Mesenchymal stem cell (in vitro differentiated cells and primary cell): ENCODE data around the gene MNT.

ENCODE experiments used
- DNase-seq: peaks from one replicate; pipeline ENCODE4 v3.0.0-alpha.2; 2013
- H2AFZ ChIP-seq: one replicate; pipeline ENCODE4 v1.6.1; 2013; ENCODE audit warnings: low read depth, mild to moderate bottlenecking, control low read depth, inconsistent platforms, low read length, moderate library complexity
- H2AK5ac ChIP-seq: 2 replicates; pipeline ENCODE4 v1.6.1; 2013; ENCODE audit warnings: low read length, moderate library complexity, mild to moderate bottlenecking, inconsistent platforms; ENCODE audit not compliant: severe bottlenecking
- H2BK120ac ChIP-seq: one replicate; pipeline ENCODE4 v1.6.1; 2013; ENCODE audit warnings: low read depth, mild to moderate bottlenecking, inconsistent platforms, low read length, moderate library complexity
- H2BK12ac ChIP-seq, 2 experiments: one replicate each; pipeline ENCODE4 v1.6.1; 2013; ENCODE audit warnings: inconsistent platforms in 2 of 2, low read length in 2 of 2, mild to moderate bottlenecking in 2 of 2, moderate library complexity in 2 of 2, control low read depth in 1 of 2
- H2BK15ac ChIP-seq: one replicate; pipeline ENCODE4 v1.6.1; 2013; ENCODE audit warnings: mild to moderate bottlenecking, low read depth, inconsistent platforms; ENCODE audit not compliant: poor library complexity, severe bottlenecking
- H2BK5ac ChIP-seq: 2 replicates; pipeline ENCODE4 v1.6.1; 2013; ENCODE audit warnings: low read depth, mild to moderate bottlenecking, low read length, control low read depth, inconsistent platforms; ENCODE audit not compliant: poor library complexity, severe bottlenecking
- H3K14ac ChIP-seq, 2 experiments: one replicate each; pipeline ENCODE4 v1.6.1; 2013; ENCODE audit warnings: inconsistent platforms in 2 of 2, low read length in 2 of 2, control low read depth in 1 of 2, mild to moderate bottlenecking in 1 of 2, moderate library complexity in 1 of 2
- H3K18ac ChIP-seq, 2 experiments: one replicate each; pipeline ENCODE4 v1.6.1; 2013; ENCODE audit warnings: inconsistent platforms in 2 of 2, low read length in 2 of 2, control low read depth in 1 of 2, low read depth in 1 of 2, mild to moderate bottlenecking in 1 of 2
- H3K23ac ChIP-seq, 2 experiments: one replicate each; pipeline ENCODE4 v1.6.1; 2013; ENCODE audit warnings: inconsistent platforms in 2 of 2, low read length in 2 of 2, mild to moderate bottlenecking in 2 of 2, moderate library complexity in 2 of 2, control low read depth in 1 of 2
- H3K27ac ChIP-seq: 2 replicates; pipeline ENCODE4 v1.5.1; 2013; ENCODE audit warnings: mild to moderate bottlenecking, moderate library complexity, low read length, control low read depth, inconsistent platforms; ENCODE audit not compliant: poor library complexity, severe bottlenecking
- H3K27me3 ChIP-seq, 2 experiments: 2 replicates each; pipeline versions ENCODE4 v1.6.1 to v1.7.0; 2013; ENCODE audit warnings: low read length in 2 of 2, mild to moderate bottlenecking in 2 of 2, moderate library complexity in 2 of 2, control low read depth in 1 of 2, inconsistent platforms in 1 of 2; ENCODE audit not compliant: control insufficient read depth in 1 of 2, insufficient read depth in 1 of 2
- H3K36me3 ChIP-seq, 2 experiments: 2 replicates each; pipeline versions ENCODE4 v1.6.1 to v1.7.0; 2013; ENCODE audit warnings: low read length in 2 of 2, control low read depth in 1 of 2, inconsistent platforms in 1 of 2, low read depth in 1 of 2, mild to moderate bottlenecking in 1 of 2; ENCODE audit not compliant: insufficient read depth in 2 of 2, control insufficient read depth in 1 of 2
- H3K4ac ChIP-seq, 2 experiments: one replicate each; pipeline ENCODE4 v1.6.1; 2013; ENCODE audit warnings: inconsistent platforms in 2 of 2, low read length in 2 of 2, mild to moderate bottlenecking in 2 of 2, moderate library complexity in 2 of 2, control low read depth in 1 of 2, low read depth in 1 of 2
- H3K4me1 ChIP-seq: 2 replicates; pipeline ENCODE4 v1.6.1; 2013; ENCODE audit warnings: low read depth, low read length, control low read depth; ENCODE audit not compliant: control insufficient read depth, insufficient read depth
- H3K4me2 ChIP-seq: 2 replicates; pipeline ENCODE4 v1.6.1; 2013; ENCODE audit warnings: low read length, mild to moderate bottlenecking, inconsistent platforms; ENCODE audit not compliant: poor library complexity, severe bottlenecking
- H3K4me3 ChIP-seq, 2 experiments: 2 replicates each; pipeline versions ENCODE4 v1.5.1 to v1.7.0; 2013; ENCODE audit warnings: low read length in 2 of 2, mild to moderate bottlenecking in 2 of 2, control low read depth in 1 of 2, low read depth in 1 of 2; ENCODE audit not compliant: insufficient read depth in 1 of 2
- H3K79me1 ChIP-seq: replicated peaks from 2 replicates; pipeline ENCODE4 v1.6.1; 2013; ENCODE audit warnings: mild to moderate bottlenecking, control low read depth, low read length, inconsistent platforms; ENCODE audit not compliant: poor library complexity, severe bottlenecking
- H3K9ac ChIP-seq: 2 replicates; pipeline ENCODE4 v1.7.0; 2013; ENCODE audit warnings: mild to moderate bottlenecking, low read length, moderate library complexity
- H3K9me3 ChIP-seq: 2 replicates; pipeline ENCODE4 v1.7.0; 2013; ENCODE audit warnings: mild to moderate bottlenecking, low read length; ENCODE audit not compliant: control insufficient read depth
- H4K8ac ChIP-seq: one replicate; pipeline ENCODE4 v1.6.1; 2013; ENCODE audit warnings: inconsistent platforms, mild to moderate bottlenecking, low read length, moderate library complexity
- H4K91ac ChIP-seq: one replicate; pipeline ENCODE4 v1.6.1; 2013; ENCODE audit warnings: mild to moderate bottlenecking, low read length, inconsistent platforms
- WGBS: methylation state at CpG from one replicate; pipeline ENCODE4 v1.1.7; 2013; ENCODE audit warnings: mixed read lengths; 5-methylcytosine and 5-hydroxymethylcytosine counted together

Gene MNT

DNA sequence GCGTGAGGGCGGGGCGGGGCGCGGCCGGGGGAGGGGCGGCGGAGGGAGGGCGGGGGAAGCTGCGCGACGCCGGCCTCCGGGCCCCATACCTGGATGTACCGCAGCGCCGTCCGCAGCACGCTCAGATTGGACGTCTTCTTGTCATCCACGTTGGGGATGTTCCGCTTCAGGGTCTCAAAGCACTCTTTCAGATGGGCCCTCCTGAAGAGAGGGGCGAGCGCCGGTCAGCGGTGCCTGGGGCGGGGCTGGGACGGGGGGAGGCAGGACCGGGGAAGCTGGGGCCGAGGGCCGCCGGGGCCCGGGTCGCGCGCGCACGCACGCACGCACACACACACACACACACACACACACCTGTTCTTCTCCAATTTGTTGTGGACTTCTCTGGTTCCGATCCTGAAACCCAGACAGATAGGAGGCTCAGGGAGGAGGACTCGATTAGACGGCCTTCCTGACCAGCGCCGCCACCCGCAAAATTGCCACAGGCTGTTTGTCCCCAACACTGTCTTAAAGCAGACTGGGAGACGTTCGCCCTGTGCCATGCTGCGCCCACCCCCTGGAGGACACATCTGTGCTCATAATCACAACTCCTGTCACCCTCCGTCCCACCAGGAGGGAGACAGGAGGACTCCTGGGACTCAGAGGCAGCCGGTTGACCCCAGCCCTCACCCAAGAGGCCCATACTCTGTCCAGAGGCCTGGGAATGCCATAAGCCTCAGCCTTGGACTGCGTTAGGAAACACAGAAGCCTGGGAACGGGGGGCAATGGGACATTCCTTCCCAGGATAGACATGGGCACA lies 6.7 kb downstream of the MNT start:
- H3K23ac ChIP-seq = peak overlapping the region in 1 of 2 experiments; percentile 68
- peak overlapping the region; percentile 19 to 66 for H3K4ac ChIP-seq
- peak; percentile 43 for DNase-seq
- H2AFZ ChIP-seq = no peak overlapping the region
- H3K9ac ChIP-seq = peak overlapping the region; percentile 72
- peaks cover 9 to 26% of the 10 kb centered on the region in 2 experiments for H3K36me3 ChIP-seq
- peaks cover 30% of the 10 kb centered on the region for H3K79me1 ChIP-seq
- H2BK5ac ChIP-seq = no peak overlapping the region
- H3K14ac ChIP-seq = peak overlapping the region in 1 of 2 experiments; percentile 2
- H3K4me3 ChIP-seq = peak overlapping the region; percentile 26 to 28
- peak overlapping the region; percentile 57 for H2BK15ac ChIP-seq
- H4K8ac ChIP-seq = peak overlapping the region; percentile 35
- H2BK120ac ChIP-seq = peak overlapping the region; percentile 58
- H4K91ac ChIP-seq = peak overlapping the region; percentile 90
- H3K27me3 ChIP-seq = no peaks in the 10 kb centered on the region
- no peaks in the 10 kb centered on the region for H3K9me3 ChIP-seq
- 52% methylated on average over 21 of the region's 53 CpGs for WGBS
- peak overlapping the region; percentile 74 for H2AK5ac ChIP-seq
- no peak overlapping the region for H3K27ac ChIP-seq
- peak overlapping the region; percentile 59 for H3K4me2 ChIP-seq
- H3K4me1 ChIP-seq = peaks cover 58% of the 10 kb centered on the region
- H2BK12ac ChIP-seq = peak overlapping the region; percentile 83 to 85
- H3K18ac ChIP-seq = peak overlapping the region; percentile 73 to 88

DNA sequence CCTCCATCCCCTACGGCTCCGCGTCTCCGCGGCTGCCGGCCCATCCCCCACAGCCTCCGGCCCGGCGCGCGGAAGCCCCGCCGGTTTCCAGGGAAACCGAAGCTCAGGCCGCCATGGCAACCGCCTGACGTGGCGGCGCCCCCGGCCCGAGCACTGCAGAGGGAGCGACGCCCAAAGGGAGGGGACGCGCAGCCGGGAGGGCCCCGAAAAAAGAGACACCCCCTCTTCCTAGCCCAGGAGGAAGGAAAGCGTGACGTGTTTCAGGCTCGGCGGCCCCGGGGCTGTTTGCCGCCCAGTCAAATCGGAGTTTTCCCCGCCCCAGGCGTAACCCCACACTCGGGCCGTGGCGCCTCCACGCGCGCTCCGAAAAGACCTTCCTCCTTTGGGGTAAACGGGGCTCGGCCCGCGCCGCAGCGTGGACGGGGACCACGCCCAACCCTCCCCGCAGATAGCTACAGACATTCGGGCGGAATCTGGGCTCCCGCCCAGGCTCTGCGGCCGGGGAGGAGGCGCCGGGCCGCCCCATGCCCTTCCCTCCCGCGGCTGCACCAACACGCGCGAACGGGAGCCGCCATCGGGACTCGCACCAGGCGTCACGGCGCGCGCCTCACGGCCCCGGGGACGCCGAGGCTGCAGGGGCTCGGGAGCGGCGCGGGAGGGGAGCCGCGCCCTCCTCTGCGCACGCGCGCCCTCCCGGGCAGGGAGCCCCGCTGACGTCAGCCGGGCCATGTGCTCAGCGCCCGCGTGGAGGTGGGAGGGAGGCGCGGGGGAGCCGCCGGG lies 7.5 kb downstream of the MNT start:
- Histone ChIP-seq H3K18ac (peak overlapping the region; percentile 95 to 98), H3K27ac (peak overlapping the region; percentile 80), H3K9me3 (no peaks in the 10 kb centered on the region), H3K79me1 (peaks cover 34% of the 10 kb centered on the region), H2AK5ac (no peak overlapping the region), H3K4ac (peak overlapping the region; percentile 96 to 97), H3K4me1 (peaks cover 52% of the 10 kb centered on the region), H2BK5ac (peak overlapping the region; percentile 84), H4K8ac (peak overlapping the region; percentile 97), H3K4me3 (peak overlapping the region; percentile 72 to 83), H2BK120ac (peak overlapping the region; percentile 94), H3K36me3 (peaks cover 13 to 29% of the 10 kb centered on the region in 2 experiments), H2BK12ac (peak overlapping the region; percentile 29 to 83), H3K9ac (peak overlapping the region; percentile 97), H3K23ac (peak overlapping the region in 1 of 2 experiments; percentile 66), H3K14ac (peak overlapping the region; percentile 78 to 91), H3K27me3 (no peaks in the 10 kb centered on the region), H2AFZ (peak overlapping the region; percentile 42), H3K4me2 (peak overlapping the region; percentile 92), H2BK15ac (peak overlapping the region; percentile 89), H4K91ac (peak overlapping the region; percentile 99)
- WGBS = under 1% methylated on average over 48 of the region's 99 CpGs
- DNase-seq = peak; percentile 85

DNA sequence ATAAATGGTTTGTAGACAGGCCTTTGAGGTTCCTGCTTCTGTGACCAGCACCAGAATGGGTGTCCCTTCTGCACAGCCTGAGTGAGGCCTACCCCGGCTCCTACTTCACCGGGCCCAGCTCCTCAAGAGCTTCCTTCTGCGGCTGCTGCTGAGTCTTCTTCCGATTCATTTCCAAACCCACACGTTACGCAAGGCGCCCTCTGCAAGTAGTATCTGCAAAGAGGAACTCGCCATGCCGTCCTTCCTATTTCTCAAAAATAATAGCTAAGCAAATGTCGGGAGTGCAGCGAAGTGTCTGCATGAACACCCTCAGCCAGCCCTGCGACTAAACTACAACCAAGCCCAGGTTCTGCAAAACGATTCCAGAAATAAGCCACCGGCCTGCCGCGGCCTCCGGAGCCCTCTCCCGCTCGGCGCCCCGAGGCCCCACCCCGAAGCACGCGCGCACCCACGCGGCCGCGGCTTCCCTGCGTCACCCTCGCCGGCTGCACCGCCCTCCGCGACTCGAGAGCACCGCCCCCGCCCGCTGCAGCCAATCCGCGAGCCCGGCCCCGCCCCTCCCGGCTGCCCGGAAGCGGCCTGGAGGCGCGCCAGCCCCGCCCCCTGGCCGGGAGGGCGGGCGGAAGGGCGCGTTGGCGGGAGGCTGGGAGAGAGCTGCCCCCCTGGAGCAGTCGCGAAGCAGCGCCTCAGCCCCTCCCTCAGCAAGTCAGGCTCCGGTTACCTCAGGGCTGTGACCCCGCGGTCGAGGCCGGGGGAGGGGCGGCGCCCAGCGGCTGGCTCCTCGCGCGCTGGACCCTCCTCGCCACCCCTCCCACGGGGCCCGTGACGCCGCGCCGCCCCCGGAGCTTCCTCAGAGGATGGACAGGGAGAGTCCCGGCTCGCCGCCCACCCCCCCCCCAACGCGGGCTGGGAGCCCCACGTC lies 8.3 kb downstream of the MNT start:
- H3K36me3 ChIP-seq = peaks cover 17 to 38% of the 10 kb centered on the region in 2 experiments
- H2AFZ ChIP-seq = no peak overlapping the region
- peak overlapping the region; percentile 61 for H4K91ac ChIP-seq
- no peak overlapping the region for H2BK15ac ChIP-seq
- H2BK120ac ChIP-seq = peak overlapping the region; percentile 64
- H3K4me1 ChIP-seq = peaks cover 43% of the 10 kb centered on the region
- peak overlapping the region; percentile 92 for H3K4me2 ChIP-seq
- peaks cover 41% of the 10 kb centered on the region for H3K79me1 ChIP-seq
- H3K23ac ChIP-seq = no peak overlapping the region
- 2% methylated on average over 44 of the region's 83 CpGs for WGBS
- H3K27ac ChIP-seq = peak overlapping the region; percentile 57
- no peaks in the 10 kb centered on the region for H3K9me3 ChIP-seq
- H3K18ac ChIP-seq = peak overlapping the region; percentile 71 to 95
- H2BK5ac ChIP-seq = no peak overlapping the region
- H3K27me3 ChIP-seq = no peaks in the 10 kb centered on the region
- no peak overlapping the region for H3K14ac ChIP-seq
- H2AK5ac ChIP-seq = no peak overlapping the region
- peak overlapping the region; percentile 97 for H3K9ac ChIP-seq
- H4K8ac ChIP-seq = no peak overlapping the region
- H3K4ac ChIP-seq = peak overlapping the region; percentile 19 to 97
- peak; percentile 95 for DNase-seq
- peak overlapping the region; percentile 72 to 83 for H3K4me3 ChIP-seq
- H2BK12ac ChIP-seq = peak overlapping the region in 1 of 2 experiments; percentile 24
